GOT3 (cell line): ENCODE results near the gene GRM2.

Experiments
- DNase-seq: peaks from one replicate; lab custom pipeline; 2025; ENCODE audit warnings: mixed read lengths; lab: John Stamatoyannopoulos, UW

GRM2 gene

GRCh38 chr3:51706021-51706485, 815 bp upstream of the GRM2 start:
- DNase-seq: no peak

- DNase-seq: no peak
Observed at GRCh38 chr3:51708216-51708845, 1.5 kb downstream of the GRM2 start.

DNA sequence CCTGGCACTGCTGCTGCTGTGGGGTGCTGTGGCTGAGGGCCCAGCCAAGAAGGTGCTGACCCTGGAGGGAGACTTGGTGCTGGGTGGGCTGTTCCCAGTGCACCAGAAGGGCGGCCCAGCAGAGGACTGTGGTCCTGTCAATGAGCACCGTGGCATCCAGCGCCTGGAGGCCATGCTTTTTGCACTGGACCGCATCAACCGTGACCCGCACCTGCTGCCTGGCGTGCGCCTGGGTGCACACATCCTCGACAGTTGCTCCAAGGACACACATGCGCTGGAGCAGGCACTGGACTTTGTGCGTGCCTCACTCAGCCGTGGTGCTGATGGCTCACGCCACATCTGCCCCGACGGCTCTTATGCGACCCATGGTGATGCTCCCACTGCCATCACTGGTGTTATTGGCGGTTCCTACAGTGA, 2.1 kb downstream of the GRM2 start:
- DNase-seq: no peak

- no peak for DNase-seq
Observed at GRCh38 chr3:51709675-51710074, 2.8 kb downstream of the GRM2 start.

GRCh38 chr3:51710631-51711351, 3.9 kb downstream of the GRM2 start:
- no peak for DNase-seq

- DNase-seq: no peak
Observed at GRCh38 chr3:51711352-51712037, 4.6 kb downstream of the GRM2 start.

GRCh38 chr3:51712038-51712420, 5.2 kb downstream of the GRM2 start:
- no peak for DNase-seq

GRCh38 chr3:51712511-51712931, 5.7 kb downstream of the GRM2 start:
- DNase-seq: no peak

GRCh38 chr3:51712963-51713362, 6.1 kb downstream of the GRM2 start:
- DNase-seq: no peak

DNA sequence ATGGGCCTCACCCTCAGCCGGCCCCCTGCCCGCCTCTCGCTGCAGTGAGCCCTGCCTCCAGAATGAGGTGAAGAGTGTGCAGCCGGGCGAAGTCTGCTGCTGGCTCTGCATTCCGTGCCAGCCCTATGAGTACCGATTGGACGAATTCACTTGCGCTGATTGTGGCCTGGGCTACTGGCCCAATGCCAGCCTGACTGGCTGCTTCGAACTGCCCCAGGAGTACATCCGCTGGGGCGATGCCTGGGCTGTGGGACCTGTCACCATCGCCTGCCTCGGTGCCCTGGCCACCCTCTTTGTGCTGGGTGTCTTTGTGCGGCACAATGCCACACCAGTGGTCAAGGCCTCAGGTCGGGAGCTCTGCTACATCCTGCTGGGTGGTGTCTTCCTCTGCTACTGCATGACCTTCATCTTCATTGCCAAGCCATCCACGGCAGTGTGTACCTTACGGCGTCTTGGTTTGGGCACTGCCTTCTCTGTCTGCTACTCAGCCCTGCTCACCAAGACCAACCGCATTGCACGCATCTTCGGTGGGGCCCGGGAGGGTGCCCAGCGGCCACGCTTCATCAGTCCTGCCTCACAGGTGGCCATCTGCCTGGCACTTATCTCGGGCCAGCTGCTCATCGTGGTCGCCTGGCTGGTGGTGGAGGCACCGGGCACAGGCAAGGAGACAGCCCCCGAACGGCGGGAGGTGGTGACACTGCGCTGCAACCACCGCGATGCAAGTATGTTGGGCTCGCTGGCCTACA, 8.5 kb downstream of the GRM2 start:
- no peak for DNase-seq

GRCh38 chr3:51715977-51716294, 9.1 kb downstream of the GRM2 start:
- no peak for DNase-seq

- no peak for DNase-seq
Observed at GRCh38 chr3:51716805-51717204, 9.9 kb downstream of the GRM2 start.

DNA sequence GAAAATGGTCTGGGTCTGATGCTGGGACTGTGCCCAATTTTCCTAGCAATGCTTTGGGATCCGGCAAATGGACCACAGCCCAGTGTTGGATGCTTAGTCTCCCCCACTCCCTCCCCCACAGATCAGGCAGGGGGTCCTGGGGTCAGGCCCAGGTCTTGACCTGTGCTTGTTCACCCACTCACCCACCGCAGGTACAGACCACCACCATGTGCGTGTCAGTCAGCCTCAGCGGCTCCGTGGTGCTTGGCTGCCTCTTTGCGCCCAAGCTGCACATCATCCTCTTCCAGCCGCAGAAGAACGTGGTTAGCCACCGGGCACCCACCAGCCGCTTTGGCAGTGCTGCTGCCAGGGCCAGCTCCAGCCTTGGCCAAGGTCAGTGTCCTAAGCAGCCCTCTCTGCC, 10.6 kb downstream of the GRM2 start:
- DNase-seq: no peak

DNA sequence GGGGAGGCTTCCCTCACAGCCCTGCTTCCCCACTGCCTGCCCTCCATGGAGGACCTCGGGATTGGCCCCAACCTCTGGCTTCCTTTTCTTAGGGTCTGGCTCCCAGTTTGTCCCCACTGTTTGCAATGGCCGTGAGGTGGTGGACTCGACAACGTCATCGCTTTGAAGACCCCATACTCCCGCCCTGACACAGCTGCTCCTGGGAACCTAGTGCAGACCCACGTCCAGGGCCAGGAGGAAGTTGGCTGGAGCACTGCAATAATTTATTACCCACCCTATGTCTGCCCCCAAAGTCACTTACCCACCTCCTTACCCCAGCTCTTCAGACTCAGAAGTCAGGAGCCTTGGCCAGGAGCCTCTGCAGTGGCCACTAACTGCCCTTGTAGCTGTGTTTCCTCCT, 11.1 kb downstream of the GRM2 start:
- DNase-seq: no peak

DNA sequence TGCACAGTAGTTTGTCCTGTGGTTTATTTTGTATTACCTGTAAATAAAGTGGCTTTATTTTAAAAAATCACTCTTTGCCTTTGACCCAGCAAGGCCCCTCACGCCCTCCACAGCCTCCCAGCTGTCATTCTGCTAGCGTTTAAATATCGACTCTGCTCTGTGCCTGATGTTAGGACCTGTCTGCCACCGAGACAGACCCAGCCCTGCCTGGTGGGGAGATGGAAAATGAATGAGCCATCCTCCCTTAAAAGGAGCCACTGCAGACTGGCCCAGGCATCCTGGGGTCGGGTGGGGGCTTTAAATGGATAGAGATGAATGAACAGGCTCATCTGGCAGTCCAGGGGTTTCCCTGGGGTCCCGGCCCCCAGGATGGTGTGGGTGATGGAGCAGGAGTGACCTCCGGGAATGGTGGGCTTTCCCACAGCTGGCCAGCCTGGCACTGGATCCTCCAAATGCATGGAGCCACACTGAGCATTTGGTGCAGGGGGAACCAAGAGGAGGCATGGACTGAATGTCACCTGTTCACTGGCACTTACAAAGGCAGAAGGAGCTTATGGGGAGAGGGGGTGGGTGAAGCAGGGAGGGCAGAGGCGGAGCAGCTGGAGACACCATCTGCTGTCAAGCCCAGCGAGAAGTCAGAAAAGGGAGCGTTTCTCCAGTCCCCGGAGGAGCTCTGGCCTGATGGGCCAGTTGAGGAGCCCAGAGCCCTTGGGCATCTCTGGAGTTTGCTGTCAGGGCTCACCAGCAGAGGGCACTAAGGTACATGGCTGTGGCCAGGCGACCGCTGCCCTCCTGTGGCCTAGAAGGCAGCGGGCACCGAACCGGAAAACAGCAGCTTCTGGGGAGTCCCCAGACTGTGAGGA, 11.9 kb downstream of the GRM2 start:
- no peak for DNase-seq

DNA sequence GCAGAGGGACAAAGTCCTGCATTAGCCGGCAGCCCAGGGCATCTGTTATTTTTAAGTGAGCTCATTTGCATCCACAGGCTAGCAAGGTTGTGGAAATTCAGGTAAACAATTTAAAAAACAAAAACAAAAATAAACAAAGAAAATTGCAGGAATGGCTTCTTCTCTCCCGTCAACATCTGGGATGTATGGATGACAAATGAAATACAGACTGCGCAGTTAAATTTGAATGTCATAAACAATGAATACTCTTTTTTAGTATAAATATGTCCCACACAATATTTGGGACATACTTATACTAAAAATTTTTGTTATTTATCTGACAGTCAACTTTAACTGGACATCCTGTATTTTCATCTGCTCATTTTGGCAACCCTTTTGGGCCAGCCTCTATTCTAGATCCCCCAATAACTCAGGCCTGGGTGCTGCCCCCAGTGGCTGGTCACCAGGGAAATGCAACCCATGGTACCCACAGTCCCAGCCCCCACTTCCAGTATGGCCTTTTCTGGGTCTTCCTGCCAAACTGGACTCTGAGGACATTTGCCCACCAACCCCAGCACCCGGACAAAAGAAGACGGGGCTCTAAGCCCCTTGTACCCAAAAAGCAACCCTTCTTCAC, 12.7 kb downstream of the GRM2 start:
- no peak for DNase-seq

- DNase-seq: no peak
Observed at GRCh38 chr3:51720292-51721061, 13.6 kb downstream of the GRM2 start.

DNA sequence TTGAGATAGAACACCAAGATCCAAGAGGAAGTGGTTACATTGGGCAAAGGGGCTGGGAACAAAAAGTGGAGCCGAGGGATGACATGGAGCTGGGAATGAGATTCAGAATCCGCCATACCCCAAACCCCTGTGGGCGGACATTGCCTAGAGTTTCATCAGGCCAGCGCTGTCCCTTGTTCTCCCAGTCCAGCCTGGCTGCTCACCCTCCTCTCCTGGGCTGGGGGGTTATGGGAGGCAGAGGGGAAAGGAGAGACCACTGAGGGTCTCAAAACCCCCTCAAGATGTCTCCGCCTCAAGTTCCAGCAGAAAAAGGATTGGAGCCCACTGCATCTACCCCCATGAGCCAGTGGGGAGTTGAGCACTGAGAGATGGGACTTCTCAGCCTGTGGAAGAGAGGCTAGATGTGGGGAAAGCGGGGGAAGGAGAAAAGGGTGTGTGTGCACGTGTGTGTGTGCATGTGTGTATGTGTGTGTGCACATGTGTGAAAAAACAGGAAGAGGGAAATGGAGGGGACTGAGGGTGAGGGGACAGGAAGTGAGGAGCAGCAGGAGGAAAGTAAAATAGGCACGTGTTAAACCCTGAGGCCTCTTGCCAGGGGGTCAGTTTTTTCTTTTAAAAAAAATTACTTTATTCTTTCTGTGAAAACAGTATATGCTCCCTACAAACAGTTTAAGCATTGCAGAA, 14.3 kb downstream of the GRM2 start:
- no peak for DNase-seq

DNA sequence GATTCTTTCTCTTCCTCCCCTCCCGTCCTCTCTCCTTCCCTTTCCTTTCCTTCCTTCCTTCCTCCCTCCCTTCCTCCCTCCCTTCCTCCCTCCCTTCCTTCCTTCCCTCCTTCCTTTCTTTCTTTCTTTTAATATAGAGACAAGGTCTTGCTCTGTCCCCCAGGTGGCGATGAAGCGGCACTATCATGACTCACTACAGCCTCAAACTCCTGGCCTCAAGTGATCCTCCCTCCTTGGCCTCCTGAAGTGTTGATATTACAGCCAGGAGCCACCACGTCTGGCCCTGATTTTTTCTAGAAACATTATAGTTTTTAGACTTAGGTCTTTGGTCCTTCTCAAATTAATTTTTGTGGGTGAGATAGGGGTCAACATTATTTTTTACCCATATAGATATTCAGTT, 15.5 kb downstream of the GRM2 start:
- no peak for DNase-seq

DNA sequence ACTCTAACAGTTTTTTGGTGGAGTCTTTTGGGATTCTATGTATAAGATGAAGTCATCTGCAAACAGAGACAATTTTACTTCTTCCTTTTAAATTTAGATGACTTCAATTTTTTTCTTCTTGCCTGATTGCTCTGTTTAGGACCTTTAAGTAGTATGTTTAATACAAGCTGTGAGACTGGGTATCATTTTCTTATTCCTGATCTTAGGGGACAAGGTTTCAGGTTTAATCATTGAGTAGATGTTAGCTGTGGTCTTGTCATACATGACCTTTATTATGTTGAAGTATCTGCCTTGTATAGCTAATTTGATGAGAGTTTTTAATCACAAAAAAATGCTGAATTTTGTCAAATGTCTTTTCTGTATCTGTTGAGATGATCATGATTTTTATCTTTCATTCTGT, 20.6 kb downstream of the GRM2 start:
- no peak for DNase-seq
